Measurements from ENCODE around the gene TSPAN32.
A peak's percentile ranks its signal among the peaks of the same experiment; 100 is the strongest.
"Not testable (repeated sequence)": the region's sequence is repeated elsewhere in the genome, so short reads cannot be mapped to it uniquely, and the experiment has no call there.

Gene TSPAN32

DNA sequence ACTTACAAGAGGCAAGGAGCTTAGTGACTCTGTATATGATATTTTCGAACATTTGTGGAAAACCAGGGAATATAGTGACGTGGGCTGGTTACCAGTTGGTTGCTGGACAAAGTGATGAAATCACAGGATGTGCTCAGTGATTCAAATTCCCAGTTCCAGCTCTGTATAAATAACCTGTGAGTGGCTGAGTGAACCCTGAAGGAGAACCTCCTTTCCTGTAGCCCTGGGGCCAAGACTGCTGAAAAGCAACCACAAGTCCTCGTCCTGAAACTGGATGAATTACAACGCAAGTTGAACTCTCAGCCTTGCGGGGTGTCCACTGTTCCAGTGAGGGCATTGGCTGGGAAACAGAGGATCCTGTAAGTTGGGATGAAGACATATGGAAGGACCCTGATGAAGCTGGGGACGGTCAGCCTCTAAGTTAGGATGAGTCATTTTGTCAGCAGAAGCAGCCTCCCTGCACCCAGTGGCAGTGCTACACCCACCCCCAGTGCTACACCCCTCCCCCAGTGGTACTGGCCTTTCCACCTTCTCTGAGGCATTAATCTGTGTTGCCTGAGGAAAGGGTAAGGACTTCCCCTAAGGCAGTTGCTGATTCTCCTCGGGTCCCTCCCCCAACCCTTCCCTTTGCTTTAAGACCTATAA lies 53.3 kb downstream of the TSPAN32 start:
- TF ChIP-seq CTCF (IDR thresholded peaks at IDR 0.05; ENCODE audit: insufficient read depth, low read depth, low read length, missing control alignments) = no peak
- DNase-seq (ENCODE audit: low read depth) = no peak
- no peak overlapping the region for H3K4me3 ChIP-seq (ENCODE audit: low read depth, low read length)

GRCh38 chr11:2357246-2357645 lies 55.4 kb downstream of the TSPAN32 start:
- DNase-seq (ENCODE audit: low read depth) = no peak
- H3K4me3 ChIP-seq (ENCODE audit: low read depth, low read length) = no peak overlapping the region
- TF ChIP-seq CTCF (IDR thresholded peaks at IDR 0.05; ENCODE audit: insufficient read depth, low read depth, low read length, missing control alignments) = no peak

DNA sequence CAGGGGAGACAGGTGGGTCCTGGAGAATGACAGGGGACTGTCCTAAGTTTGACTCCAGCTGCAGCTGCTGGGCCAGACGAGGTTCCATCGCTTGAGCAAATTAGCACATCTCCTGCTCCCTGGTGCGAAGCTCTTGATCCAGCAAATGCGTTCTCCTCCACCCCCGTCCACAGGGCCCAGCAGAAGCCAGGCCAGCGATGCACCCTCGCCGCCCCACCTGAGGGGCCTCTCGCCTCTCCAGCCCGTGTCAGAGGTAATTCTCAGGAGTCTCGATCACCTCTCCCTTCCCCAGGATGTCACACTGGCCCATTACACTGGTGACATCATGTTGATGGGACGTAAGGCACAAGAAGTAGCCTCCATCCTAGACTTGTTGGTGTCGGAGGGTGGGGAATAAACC lies 55.8 kb downstream of the TSPAN32 start:
- H3K4me3 ChIP-seq (ENCODE audit: low read depth, low read length) = not testable (repeated sequence)

DNA sequence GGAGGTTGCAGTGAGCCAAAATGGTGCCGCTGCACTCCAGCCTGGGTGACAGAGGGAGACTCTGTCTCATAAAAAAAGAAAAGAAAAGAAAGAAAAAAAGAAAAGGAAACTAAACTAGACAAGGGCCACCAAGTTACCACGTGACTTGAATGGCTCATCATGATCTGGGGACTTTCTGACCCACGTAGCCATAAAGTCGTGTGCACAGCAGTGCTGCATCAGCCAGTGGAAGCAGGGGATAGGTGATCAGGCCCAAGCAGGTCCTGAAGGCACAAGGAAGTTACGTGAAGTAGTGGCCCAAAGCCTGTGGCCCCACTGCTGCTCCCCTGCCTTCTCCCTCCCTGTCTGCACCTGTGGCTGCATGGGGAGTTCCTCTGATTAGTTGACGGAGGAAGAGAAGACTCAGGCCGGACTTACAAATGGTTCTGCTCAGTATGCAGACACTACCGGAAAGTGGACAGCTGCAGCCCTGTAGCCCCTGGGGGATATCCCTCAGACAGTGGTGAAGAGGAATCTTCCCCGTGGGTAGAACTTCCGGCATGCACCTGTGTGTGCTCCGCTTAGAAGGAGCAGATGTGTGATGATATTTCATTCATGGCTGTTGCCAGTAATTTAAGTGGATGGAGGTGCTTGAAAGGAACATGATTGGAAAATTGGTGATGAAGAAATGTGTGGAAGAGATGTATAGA lies 57.1 kb downstream of the TSPAN32 start:
- peak; percentile 38 for DNase-seq (ENCODE audit: low read depth)
- no peak overlapping the region for H3K4me3 ChIP-seq (ENCODE audit: low read depth, low read length)
- no peak for TF ChIP-seq CTCF (IDR thresholded peaks at IDR 0.05; ENCODE audit: insufficient read depth, low read depth, low read length, missing control alignments)

More for the DNA sequence above, 55.8 kb downstream of the TSPAN32 start:
- DNase-seq (ENCODE audit: low read depth) = not testable (repeated sequence)

GRCh38 chr11:2359557-2359956 lies 57.7 kb downstream of the TSPAN32 start:
- TF ChIP-seq CTCF (IDR thresholded peaks at IDR 0.05; ENCODE audit: insufficient read depth, low read depth, low read length, missing control alignments) = no peak
- DNase-seq (ENCODE audit: low read depth) = no peak
- no peak overlapping the region for H3K4me3 ChIP-seq (ENCODE audit: low read depth, low read length)

- no peak for DNase-seq (ENCODE audit: low read depth)
- no peak for TF ChIP-seq CTCF (IDR thresholded peaks at IDR 0.05; ENCODE audit: insufficient read depth, low read depth, low read length, missing control alignments)
- no peak overlapping the region for H3K4me3 ChIP-seq (ENCODE audit: low read depth, low read length)
Observed at GRCh38 chr11:2360081-2360642, 58.3 kb downstream of the TSPAN32 start.

- TF ChIP-seq CTCF (IDR thresholded peaks at IDR 0.05; ENCODE audit: insufficient read depth, low read depth, low read length, missing control alignments) = no peak
- DNase-seq (ENCODE audit: low read depth) = no peak
- H3K4me3 ChIP-seq (ENCODE audit: low read depth, low read length) = no peak overlapping the region
Observed at GRCh38 chr11:2361565-2361964, 59.8 kb downstream of the TSPAN32 start.

Data from GM12865 (cell line).